ENCODE data around the gene INSIG2. TPM values are rescaled to one million over a fixed set of nuclear protein-coding genes. Genes with fewer than 3 reads are reported as not detected.
"Not testable (repeated sequence)": the region's sequence is repeated elsewhere in the genome, so short reads cannot be mapped to it uniquely, and the experiment has no call there.

INSIG2 gene
- total and polyA plus RNA-seq, 2 experiments from 2014 or later: 27.3 to 35.3 TPM

GRCh38 chr2:118091140-118091478 lies 2.8 kb downstream of the INSIG2 start:
- WGBS (ENCODE audit: low lambda C conversion rate, missing lambda C conversion rate): 53% methylated on average over 2 of the region's 2 CpGs
- Histone ChIP-seq H3K27ac (no peak overlapping the region), H3K4me2 (peak overlapping the region; percentile 87), H3K79me2 (peaks cover 63% of the 10 kb centered on the region), H3K36me3 (replicated peaks; ENCODE audit: insufficient read depth, low read depth) (no peaks in the 10 kb centered on the region), H3K4me1 (ENCODE audit: insufficient read depth) (peaks cover 26% of the 10 kb centered on the region), H3K27me3 (no peaks in the 10 kb centered on the region), H3K9me2 (replicated peaks; ENCODE audit: insufficient read depth) (no peaks in the 10 kb centered on the region), H3K4me3 (no peak overlapping the region), H3K9me3 (ENCODE audit: low read depth) (no peaks in the 10 kb centered on the region), H4K20me1 (ENCODE audit: insufficient read depth, poor library complexity, severe bottlenecking) (peaks cover 34% of the 10 kb centered on the region), H2AFZ (no peak overlapping the region)
- TF ChIP-seq, protein P1, sequence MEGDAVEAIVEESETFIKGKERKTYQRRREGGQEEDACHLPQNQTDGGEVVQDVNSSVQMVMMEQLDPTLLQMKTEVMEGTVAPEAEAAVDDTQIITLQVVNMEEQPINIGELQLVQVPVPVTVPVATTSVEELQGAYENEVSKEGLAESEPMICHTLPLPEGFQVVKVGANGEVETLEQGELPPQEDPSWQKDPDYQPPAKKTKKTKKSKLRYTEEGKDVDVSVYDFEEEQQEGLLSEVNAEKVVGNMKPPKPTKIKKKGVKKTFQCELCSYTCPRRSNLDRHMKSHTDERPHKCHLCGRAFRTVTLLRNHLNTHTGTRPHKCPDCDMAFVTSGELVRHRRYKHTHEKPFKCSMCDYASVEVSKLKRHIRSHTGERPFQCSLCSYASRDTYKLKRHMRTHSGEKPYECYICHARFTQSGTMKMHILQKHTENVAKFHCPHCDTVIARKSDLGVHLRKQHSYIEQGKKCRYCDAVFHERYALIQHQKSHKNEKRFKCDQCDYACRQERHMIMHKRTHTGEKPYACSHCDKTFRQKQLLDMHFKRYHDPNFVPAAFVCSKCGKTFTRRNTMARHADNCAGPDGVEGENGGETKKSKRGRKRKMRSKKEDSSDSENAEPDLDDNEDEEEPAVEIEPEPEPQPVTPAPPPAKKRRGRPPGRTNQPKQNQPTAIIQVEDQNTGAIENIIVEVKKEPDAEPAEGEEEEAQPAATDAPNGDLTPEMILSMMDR (IDR thresholded peaks at IDR 0.05; ENCODE audit: poor library complexity): no peak
- TF ChIP-seq EZH2 (IDR thresholded peaks at IDR 0.05; ENCODE audit: borderline replicate concordance) (no peak), EZH2phosphoT487 (IDR thresholded peaks at IDR 0.05; ENCODE audit: low read depth, severe bottlenecking, unreplicated experiment) (no peak)
- DNase-seq (ENCODE audit: low spot score): no peak

GRCh38 chr2:118091631-118092030 lies 3.4 kb downstream of the INSIG2 start:
- Histone ChIP-seq H3K9me3 (ENCODE audit: low read depth) (no peaks in the 10 kb centered on the region), H3K27me3 (no peaks in the 10 kb centered on the region), H3K9me2 (replicated peaks; ENCODE audit: insufficient read depth) (no peaks in the 10 kb centered on the region), H4K20me1 (ENCODE audit: insufficient read depth, poor library complexity, severe bottlenecking) (peaks cover 38% of the 10 kb centered on the region), H3K4me3 (no peak overlapping the region), H3K4me2 (peak overlapping the region; percentile 87), H3K4me1 (ENCODE audit: insufficient read depth) (peaks cover 21% of the 10 kb centered on the region), H2AFZ (no peak overlapping the region), H3K79me2 (peaks cover 69% of the 10 kb centered on the region), H3K36me3 (replicated peaks; ENCODE audit: insufficient read depth, low read depth) (no peaks in the 10 kb centered on the region), H3K27ac (no peak overlapping the region)
- no peak for TF ChIP-seq EZH2 (IDR thresholded peaks at IDR 0.05; ENCODE audit: borderline replicate concordance)
- TF ChIP-seq EZH2phosphoT487 (IDR thresholded peaks at IDR 0.05; ENCODE audit: low read depth, severe bottlenecking, unreplicated experiment): no peak
- TF ChIP-seq, protein P1 (IDR thresholded peaks at IDR 0.05; ENCODE audit: poor library complexity): no peak
- 72% methylated on average over 1 of the region's 1 CpG for WGBS (ENCODE audit: low lambda C conversion rate, missing lambda C conversion rate)
- DNase-seq (ENCODE audit: low spot score): no peak

- H4K20me1 ChIP-seq (ENCODE audit: insufficient read depth, poor library complexity, severe bottlenecking): peaks cover 38% of the 10 kb centered on the region
- H3K4me2 ChIP-seq: not testable (repeated sequence)
Measured at GRCh38 chr2:118094102-118094501, 5.8 kb downstream of the INSIG2 start.

GRCh38 chr2:118094503-118094902 lies 6.2 kb downstream of the INSIG2 start:
- H3K9me3 ChIP-seq (ENCODE audit: low read depth): no peaks in the 10 kb centered on the region
- H2AFZ ChIP-seq: no peak overlapping the region
- H4K20me1 ChIP-seq (ENCODE audit: insufficient read depth, poor library complexity, severe bottlenecking): peaks cover 38% of the 10 kb centered on the region
- peaks cover 81% of the 10 kb centered on the region for H3K79me2 ChIP-seq
- 69% methylated on average over 2 of the region's 2 CpGs for WGBS (ENCODE audit: low lambda C conversion rate, missing lambda C conversion rate)
- no peaks in the 10 kb centered on the region for H3K36me3 ChIP-seq (replicated peaks; ENCODE audit: insufficient read depth, low read depth)
- no peak overlapping the region for H3K27ac ChIP-seq
- no peak for DNase-seq (ENCODE audit: low spot score)
- no peaks in the 10 kb centered on the region for H3K27me3 ChIP-seq
- H3K9me2 ChIP-seq (replicated peaks; ENCODE audit: insufficient read depth): no peaks in the 10 kb centered on the region
- H3K4me3 ChIP-seq: no peak overlapping the region
- H3K4me2 ChIP-seq: no peak overlapping the region
- H3K4me1 ChIP-seq (ENCODE audit: insufficient read depth): peaks cover 11% of the 10 kb centered on the region
- TF ChIP-seq, protein P1 (IDR thresholded peaks at IDR 0.05; ENCODE audit: poor library complexity): no peak
- TF ChIP-seq EZH2phosphoT487 (IDR thresholded peaks at IDR 0.05; ENCODE audit: low read depth, severe bottlenecking, unreplicated experiment) (no peak), EZH2 (IDR thresholded peaks at IDR 0.05; ENCODE audit: borderline replicate concordance) (no peak)

More at GRCh38 chr2:118094102-118094501, 5.8 kb downstream of the INSIG2 start:
- H3K27ac ChIP-seq; H3K9me3 ChIP-seq (ENCODE audit: low read depth); H3K4me3 ChIP-seq; H3K36me3 ChIP-seq (replicated peaks; ENCODE audit: insufficient read depth, low read depth); H3K9me2 ChIP-seq (replicated peaks; ENCODE audit: insufficient read depth); H2AFZ ChIP-seq; H3K27me3 ChIP-seq; DNase-seq (ENCODE audit: low spot score): not testable (repeated sequence)
- Histone ChIP-seq H3K4me1 (ENCODE audit: insufficient read depth) (peaks cover 12% of the 10 kb centered on the region), H3K79me2 (peaks cover 79% of the 10 kb centered on the region)

Data from hepatocyte (in vitro differentiated cells).